Gastroesophageal sphincter (tissue), 3 donors: Measurements from ENCODE around the gene FOXI3.

Experiments
- CTCF ChIP-seq, 4 experiments: fragments of 200-600 bp in 2 of 4; fragments of 450-650 bp in 2 of 4; sonication (generic) in 1 of 4; IDR thresholded peaks; one replicate each; pipeline ENCODE4 v1.5.1; 2017 to 2019; ENCODE audit warnings: antibody characterized with exemption in 4 of 4, mild to moderate bottlenecking in 2 of 4, moderate library complexity in 2 of 4
- EP300 ChIP-seq: sonication (generic); formaldehyde crosslinking; IDR thresholded peaks from one replicate; pipeline ENCODE4 v1.6.1; 2017; ENCODE audit warnings: antibody characterized with exemption, mild to moderate bottlenecking
- POLR2A ChIP-seq, 2 donors: fragments of 450-650 bp; IDR thresholded peaks; one replicate each; pipeline ENCODE4 v1.6.1; 2017; ENCODE audit warnings: antibody characterized with exemption in 2 of 2, mild to moderate bottlenecking in 2 of 2, moderate library complexity in 1 of 2
- POLR2AphosphoS5 ChIP-seq: sonication (generic); formaldehyde crosslinking; IDR thresholded peaks from one replicate; pipeline ENCODE4 v1.6.1; 2017; ENCODE audit warnings: antibody characterized with exemption

- TF ChIP-seq POLR2A (IDR thresholded peaks at IDR 0.05) (no peak), CTCF (IDR thresholded peaks at IDR 0.05) (no peak), POLR2AphosphoS5 (no peak), EP300 (no peak)
Measured at GRCh38 chr2:88481691-88482336, 29.3 kb upstream of the FOXI3 start.
